ENCODE data around the gene TBL1XR1.

- TF ChIP-seq POLR2AphosphoS5 (IDR thresholded peaks at IDR 0.05; ENCODE audit: low read depth, low read length) (no peak), POLR2A (IDR thresholded peaks at IDR 0.05; ENCODE audit: borderline replicate concordance, extremely low read depth, insufficient read depth, insufficient read length) (no peak), CTCF (IDR thresholded peaks at IDR 0.05 in 2 of 3, conservative IDR thresholded peaks at IDR 0.05 in 1 of 3; ENCODE audit: borderline replicate concordance in 1 of 3, insufficient read depth in 1 of 3, low read depth in 2 of 3, low read length in 2 of 3) (no peak), SRF (IDR thresholded peaks at IDR 0.05; ENCODE audit: low read depth) (no peak), EZH2 (IDR thresholded peaks at IDR 0.05) (no peak), ZNF274 (IDR thresholded peaks at IDR 0.05; ENCODE audit: low read depth, low read length) (no peak), ZBTB33 (IDR thresholded peaks at IDR 0.05; ENCODE audit: extremely low read depth, insufficient replicate concordance, low read length) (no peak), CBX3 (IDR thresholded peaks at IDR 0.05; ENCODE audit: low read depth) (no peak)
Measured at GRCh38 chr3:176987901-176988650, 209.2 kb downstream of the TBL1XR1 start.

All from HCT116 (cell line).